GM12878 (cell line): ENCODE data around the gene CAV1. TPM values are rescaled to one million over a fixed set of nuclear protein-coding genes. Genes with fewer than 3 reads are reported as not detected.
"Not testable (repeated sequence)": the region's sequence is repeated elsewhere in the genome, so short reads cannot be mapped to it uniquely, and the experiment has no call there.

ENCODE experiments used
- ATAC-seq: fragments of 200-7000 bp; cut with Tn5 transposase; 3 replicates; pipeline ENCODE4 v1.9.1; 2020; ENCODE audit warnings: mild to moderate bottlenecking, moderate library complexity
- BruUV-seq: library from RNA; stranded (reverse); fragments of 400-500 nt; replicated peaks from 2 replicates; lab custom pipeline; 2021; lab: Mats Ljungman, UMichigan
- CTCF ChIA-PET: fragments of 300-600 bp; sonication (Branson Sonifier 250); formaldehyde crosslinking; extraction: SDS; loops from one replicate; lab custom pipeline; 2021; ENCODE audit warnings: inconsistent platforms; lab: Yijun Ruan, JAX
- POLR2A ChIA-PET: fragments of 350-600 bp; formaldehyde crosslinking; extraction: SDS; loops from one replicate; lab custom pipeline; 2021; ENCODE audit warnings: inconsistent platforms; lab: Charles Lee
- RAD21 ChIA-PET: fragments of 300-600 bp; sonication (Branson Sonifier 250); formaldehyde crosslinking; loops from one replicate; lab custom pipeline; 2023; ENCODE audit warnings: antibody characterized with exemption; ENCODE audit not compliant: unreplicated experiment; lab: Charles Lee
- SMC1A ChIA-PET: fragments of 300-600 bp; sonication (Branson Sonifier 250); formaldehyde crosslinking; loops from one replicate; lab custom pipeline; 2023; ENCODE audit not compliant: unreplicated experiment, uncharacterized antibody; lab: Charles Lee
- DNase-seq: peaks from one replicate; pipeline ENCODE4 v3.0.0-alpha.2; 2011; ENCODE audit warnings: low read depth, low spot score
- FAIRE-seq: peaks from 3 replicates; lab custom pipeline; 2011; peaks lifted over from hg19 to GRCh38; lab: Jason Lieb, UNC
- H2AFZ ChIP-seq: 2 replicates; pipeline ENCODE4 v1.6.0; 2011; ENCODE audit warnings: low read depth, low read length, control low read depth; ENCODE audit not compliant: control insufficient read depth
- H3K27ac ChIP-seq: 2 replicates; pipeline ENCODE4 v1.5.1; 2011; ENCODE audit warnings: control low read depth; ENCODE audit not compliant: control insufficient read depth, insufficient read depth
- H3K27me3 ChIP-seq, 2 experiments: replicated peaks in 1 of 2; 2 replicates each; pipeline versions ENCODE4 v1.6.0 to v1.6.1; 2011; ENCODE audit warnings: low read length in 1 of 2; ENCODE audit not compliant: control insufficient read depth in 2 of 2, insufficient read depth in 2 of 2
- H3K36me3 ChIP-seq, 2 experiments: 2 replicates each; pipeline ENCODE4 v1.5.1; 2011; ENCODE audit warnings: low read length in 1 of 2; ENCODE audit not compliant: control insufficient read depth in 2 of 2, insufficient read depth in 2 of 2
- H3K4me1 ChIP-seq: 2 replicates; pipeline ENCODE4 v1.6.1; 2011; ENCODE audit warnings: mild to moderate bottlenecking, low read length, moderate library complexity, mixed read lengths; ENCODE audit not compliant: control insufficient read depth, insufficient read depth
- H3K4me2 ChIP-seq: 2 replicates; pipeline ENCODE4 v1.6.0; 2011; ENCODE audit warnings: control low read depth; ENCODE audit not compliant: control insufficient read depth, insufficient read depth
- H3K4me3 ChIP-seq: fragments of 200-600 bp; sonication (generic); 2 replicates; pipeline ENCODE4 v1.5.1; 2016
- H3K79me2 ChIP-seq: 2 replicates; pipeline ENCODE4 v1.6.0; 2011; ENCODE audit warnings: low read length; ENCODE audit not compliant: control insufficient read depth, insufficient read depth
- H3K9ac ChIP-seq: 2 replicates; pipeline ENCODE4 v1.8.0; 2011; ENCODE audit warnings: low read length, control low read depth, mixed read lengths; ENCODE audit not compliant: control insufficient read depth, insufficient read depth
- H3K9me3 ChIP-seq: replicated peaks from 3 replicates; pipeline ENCODE4 v1.5.1; 2011; ENCODE audit warnings: mild to moderate bottlenecking, low read length; ENCODE audit not compliant: control insufficient read depth, insufficient read depth
- H4K20me1 ChIP-seq: 2 replicates; pipeline ENCODE4 v1.6.0; 2011; ENCODE audit not compliant: control insufficient read depth, insufficient read depth
- CEBPB ChIP-seq, 2 experiments: fragments of 150-350 bp in 1 of 2; IDR thresholded peaks; 2 replicates each; pipeline ENCODE4 v1.6.1; 2012 to 2014; ENCODE audit warnings: low read depth in 2 of 2, low read length in 2 of 2, borderline replicate concordance in 1 of 2, inconsistent platforms in 1 of 2
- GABPA ChIP-seq: IDR thresholded peaks from 2 replicates; pipeline ENCODE4 v1.6.1; 2014; ENCODE audit warnings: antibody characterized with exemption, low read depth, mild to moderate bottlenecking, inconsistent platforms
- JUND ChIP-seq: IDR thresholded peaks from 2 replicates; pipeline ENCODE4 v1.6.1; 2012; ENCODE audit warnings: low read depth, mild to moderate bottlenecking, low read length, improper control_type of control experiment, moderate library complexity
- POLR2AphosphoS2 ChIP-seq: IDR thresholded peaks from 2 replicates; pipeline ENCODE4 v1.6.1; 2011; ENCODE audit warnings: low read depth, mild to moderate bottlenecking, low read length, improper control_type of control experiment, moderate library complexity
- SREBF2 ChIP-seq: IDR thresholded peaks from 2 replicates; pipeline ENCODE4 v1.6.1; 2012; ENCODE audit warnings: mild to moderate bottlenecking, low read length
- ZNF622 ChIP-seq: fragments of 450-650 bp; IDR thresholded peaks from 2 replicates; pipeline ENCODE4 v1.6.1; 2017; ENCODE audit warnings: mild to moderate bottlenecking, inconsistent platforms
- WGBS: methylation state at CpG from one replicate; pipeline ENCODE4 v1.1.6; 2016; ENCODE audit warnings: low lambda C conversion rate; ENCODE audit not compliant: insufficient replicate concordance, insufficient coverage; ENCODE audit errors: missing lambda C conversion rate; 5-methylcytosine and 5-hydroxymethylcytosine counted together
- in situ Hi-C: fragments of 300-500 bp; cut with MboI; formaldehyde crosslinking; loops from 9 replicates; pipeline ENCODE4 v1.14.3; 2018; ENCODE audit warnings: mixed read lengths
- intact Hi-C: fragments of 100-400 bp; cut with micrococcal nuclease; formaldehyde crosslinking; loops from one replicate; pipeline ENCODE4 v1.14.2; 2022; ENCODE audit not compliant: unreplicated experiment
- polyA plus RNA-seq, 11 experiments: library from polyadenylated mRNA; depleted of rRNA in 4 of 11; unstranded in 6 of 11; stranded (reverse) in 5 of 11; fragments of >200 nt; fragmentation: Nextera tagmentation in 4 of 11; fragmentation: Illumina TruSeq in 1 of 11; extraction: Ambion mirVana in 4 of 11; extraction: Trizol in 1 of 11; gene quantifications; 1 replicate in 1 of 11; 2 replicates in 10 of 11; pipeline versions ENCODE4 v1.2.1 to v1.2.3, GENCODE V29; 2011 to 2016; ENCODE audit warnings: inconsistent platforms in 2 of 11, missing spikeins in 2 of 11, low read depth in 1 of 11
- total RNA-seq, 4 experiments: library from RNA; depleted of rRNA in 3 of 4; stranded (reverse); fragments of >200 nt in 3 of 4; fragmentation: Illumina TruSeq in 1 of 4; extraction: Trizol in 1 of 4; gene quantifications; 2 replicates each; pipeline versions ENCODE4 v1.2.1 to v1.2.3, GENCODE V29; 2013 to 2021
- TF ChIP-seq, protein P1 (sequence below): IDR thresholded peaks from 2 replicates; pipeline ENCODE4 v1.6.1; 2011; ENCODE audit warnings: borderline replicate concordance, low read depth, mild to moderate bottlenecking, moderate library complexity, mixed read lengths, low read length; ENCODE audit not compliant: insufficient read depth; ENCODE audit errors: extremely low read length

The CAV1 gene
- total and polyA plus RNA-seq, 10 of the 15 experiments (the other 5 are each of a cell fraction or from before 2014, with no cell fraction given): 0.45 to 26.5 (median 2.0) TPM

DNA sequence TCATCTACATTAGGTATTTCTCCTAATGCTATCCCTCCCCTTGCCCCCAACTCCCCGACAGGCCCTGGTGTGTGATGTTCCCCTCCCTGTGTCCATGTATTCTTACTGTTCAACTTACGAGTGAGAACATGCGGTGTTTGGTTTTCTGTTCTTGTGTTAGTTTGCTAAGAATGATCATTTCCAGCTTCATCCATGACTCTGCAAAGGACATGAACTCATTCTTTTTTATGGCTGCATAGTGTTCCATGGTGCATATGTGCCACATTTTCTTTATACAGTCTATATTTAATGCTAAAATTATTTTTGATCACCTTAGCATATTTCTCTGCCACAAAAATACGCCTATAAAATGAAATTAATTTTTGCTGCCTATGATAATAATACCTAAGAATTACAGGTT is 40.4 kb upstream of the CAV1 start:
- in situ Hi-C loops, H3K79me2 ChIP-seq, ATAC-seq, FAIRE-seq, RAD21 ChIA-PET, H3K4me1 ChIP-seq, H3K9ac ChIP-seq, BruUV-seq, H3K4me2 ChIP-seq, DNase-seq, H3K36me3 ChIP-seq, intact Hi-C loops, H3K27ac ChIP-seq, H2AFZ ChIP-seq, H3K9me3 ChIP-seq, H4K20me1 ChIP-seq, H3K4me3 ChIP-seq, H3K27me3 ChIP-seq: not testable (repeated sequence)
- WGBS: 71% methylated on average over 4 of the region's 4 CpGs
- CTCF ChIA-PET: interaction anchor here (1.7 kb wide), 1 partner anchor 42 kb away, joined by 6 read pairs; no protein-coding TSS in a partner anchor
- SMC1A ChIA-PET: interaction anchor here (1.0 kb wide), 1 partner anchor 9 kb away, joined by 3 read pairs; no protein-coding TSS in a partner anchor
- POLR2A ChIA-PET: interaction anchor here (0.6 kb wide), 2 partner anchors 143 to 1793 kb away, joined by 3 to 4 read pairs; no protein-coding TSS in a partner anchor

DNA sequence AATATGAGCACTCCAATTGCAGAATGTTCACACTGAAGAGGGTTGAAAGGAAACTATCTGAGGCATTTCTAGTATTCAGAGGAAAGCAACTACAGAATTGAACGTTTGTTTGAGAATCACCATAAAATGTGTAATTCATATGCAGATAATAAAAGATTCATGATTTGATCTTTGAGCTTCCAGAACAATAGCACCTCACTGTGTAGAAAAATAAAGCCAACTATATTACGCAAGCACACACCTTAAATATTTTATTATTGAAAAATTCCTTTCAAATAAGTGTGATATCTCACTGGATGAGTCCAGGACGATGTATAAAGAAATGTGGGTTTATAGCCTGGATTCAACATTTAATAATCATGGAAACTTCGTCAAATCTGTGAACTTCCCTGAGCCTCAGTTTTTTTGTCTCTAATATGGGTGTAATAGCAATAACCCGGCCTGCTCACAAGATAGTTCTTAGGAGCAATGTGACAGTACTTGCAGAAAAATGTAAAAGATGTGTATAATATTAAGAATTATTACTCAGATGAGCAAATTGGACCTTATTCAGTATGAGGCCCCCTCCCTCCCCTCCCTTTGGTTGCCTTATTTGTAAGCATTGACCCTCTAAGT is 36.8 kb upstream of the CAV1 start:
- no peak overlapping the region for H3K27ac ChIP-seq
- no TSS peak for BruUV-seq
- H3K4me2 ChIP-seq: no peak overlapping the region
- ATAC-seq (no peak), FAIRE-seq (no peak), DNase-seq (no peak)
- H4K20me1 ChIP-seq: no peaks in the 10 kb centered on the region
- ChIA-PET CTCF (interaction anchor here (1.0 kb wide), 1 partner anchor 103 kb away, joined by 3 read pairs; no protein-coding TSS in a partner anchor), RAD21 (no interaction called here), SMC1A (interaction anchor here (0.6 kb wide), 1 partner anchor 28 kb away, joined by 3 read pairs; no protein-coding TSS in a partner anchor), POLR2A (no interaction called here)
- no peaks in the 10 kb centered on the region for H3K4me1 ChIP-seq
- H3K9me3 ChIP-seq: no peaks in the 10 kb centered on the region
- no peaks in the 10 kb centered on the region for H3K79me2 ChIP-seq
- intact Hi-C loops (no loop called here), in situ Hi-C loops (no loop called here)
- H3K4me3 ChIP-seq: no peak overlapping the region
- H2AFZ ChIP-seq: no peak overlapping the region
- no peak overlapping the region for H3K9ac ChIP-seq
- TF ChIP-seq POLR2AphosphoS2 (no peak), CEBPB (IDR thresholded peaks at IDR 0.05; ENCODE audit: borderline replicate concordance in 1 of 2, low read depth in 2 of 2, low read length in 2 of 2) (no peak), GABPA (no peak), JUND (no peak), ZNF622 (no peak), SREBF2 (no peak)
- TF ChIP-seq, protein P1, sequence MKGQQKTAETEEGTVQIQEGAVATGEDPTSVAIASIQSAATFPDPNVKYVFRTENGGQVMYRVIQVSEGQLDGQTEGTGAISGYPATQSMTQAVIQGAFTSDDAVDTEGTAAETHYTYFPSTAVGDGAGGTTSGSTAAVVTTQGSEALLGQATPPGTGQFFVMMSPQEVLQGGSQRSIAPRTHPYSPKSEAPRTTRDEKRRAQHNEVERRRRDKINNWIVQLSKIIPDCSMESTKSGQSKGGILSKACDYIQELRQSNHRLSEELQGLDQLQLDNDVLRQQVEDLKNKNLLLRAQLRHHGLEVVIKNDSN: no peak
- no peaks in the 10 kb centered on the region for H3K36me3 ChIP-seq
- WGBS: 27% methylated on average over 5 of the region's 5 CpGs
- no peaks in the 10 kb centered on the region for H3K27me3 ChIP-seq
